MCF 10A (cell line): Measurements from ENCODE around the gene TMEM248. TPM values are rescaled to one million over a fixed set of nuclear protein-coding genes. Genes with fewer than 3 reads are reported as not detected.
"Not testable (repeated sequence)": the region's sequence is repeated elsewhere in the genome, so short reads cannot be mapped to it uniquely, and the experiment has no call there.

Experiments used
- BruUV-seq: library from RNA; stranded (reverse); fragments of 400-500 nt; replicated peaks from 2 replicates; lab custom pipeline; 2021; lab: Mats Ljungman, UMichigan
- CTCF ChIA-PET: fragments of 300-600 bp; sonication (Branson Sonifier 250); formaldehyde crosslinking; extraction: SDS; loops from one replicate; lab custom pipeline; 2021; ENCODE audit warnings: antibody characterized with exemption, inconsistent platforms; lab: Yijun Ruan, JAX
- POLR2A ChIA-PET: fragments of 300-600, 350-650 bp; sonication (Branson Sonifier 250); formaldehyde crosslinking; extraction: SDS; loops from one replicate; lab custom pipeline; 2020; ENCODE audit warnings: antibody characterized with exemption, inconsistent platforms; lab: Yijun Ruan, JAX
- DNase-seq: peaks from one replicate; pipeline ENCODE4 v3.0.0-alpha.2; 2018; ENCODE audit not compliant: unreplicated experiment
- H3K27ac Mint-ChIP-seq: one replicate; pipeline ENCODE4 v1.8.0; 2022; ENCODE audit warnings: mild to moderate bottlenecking, low read depth, mixed read lengths; ENCODE audit not compliant: unreplicated experiment
- H3K27me3 Mint-ChIP-seq: one replicate; pipeline ENCODE4 v1.8.0; 2022; ENCODE audit warnings: mixed read lengths; ENCODE audit not compliant: insufficient read depth, unreplicated experiment
- H3K36me3 Mint-ChIP-seq: one replicate; pipeline ENCODE4 v1.8.0; 2022; ENCODE audit warnings: mild to moderate bottlenecking, moderate library complexity, mixed read lengths; ENCODE audit not compliant: insufficient read depth, unreplicated experiment
- H3K4me1 Mint-ChIP-seq: one replicate; pipeline ENCODE4 v1.8.0; 2022; ENCODE audit warnings: mixed read lengths; ENCODE audit not compliant: insufficient read depth, unreplicated experiment
- H3K4me3 Mint-ChIP-seq: one replicate; pipeline ENCODE4 v1.8.0; 2022; ENCODE audit warnings: mild to moderate bottlenecking, moderate library complexity, mixed read lengths; ENCODE audit not compliant: unreplicated experiment
- H3K9me3 Mint-ChIP-seq: one replicate; pipeline ENCODE4 v1.8.0; 2022; ENCODE audit warnings: mixed read lengths; ENCODE audit not compliant: unreplicated experiment
- intact Hi-C: fragments of 100-400 bp; cut with micrococcal nuclease; formaldehyde crosslinking; loops from 2 replicates; pipeline ENCODE4 v1.14.1; 2022
- total RNA-seq: library from RNA; stranded (reverse); gene quantifications from 2 replicates; pipeline ENCODE4 v1.2.3, GENCODE V29; 2022
- TF ChIP-seq, protein P1 (sequence below): fragments of 200-600 bp; IDR thresholded peaks from one replicate; pipeline ENCODE4 v1.8.0; 2022; ENCODE audit warnings: antibody characterized with exemption, mild to moderate bottlenecking; ENCODE audit not compliant: unreplicated experiment

Gene TMEM248
- total RNA-seq, 1 experiment from 2014 or later, result 75.7 TPM

DNA sequence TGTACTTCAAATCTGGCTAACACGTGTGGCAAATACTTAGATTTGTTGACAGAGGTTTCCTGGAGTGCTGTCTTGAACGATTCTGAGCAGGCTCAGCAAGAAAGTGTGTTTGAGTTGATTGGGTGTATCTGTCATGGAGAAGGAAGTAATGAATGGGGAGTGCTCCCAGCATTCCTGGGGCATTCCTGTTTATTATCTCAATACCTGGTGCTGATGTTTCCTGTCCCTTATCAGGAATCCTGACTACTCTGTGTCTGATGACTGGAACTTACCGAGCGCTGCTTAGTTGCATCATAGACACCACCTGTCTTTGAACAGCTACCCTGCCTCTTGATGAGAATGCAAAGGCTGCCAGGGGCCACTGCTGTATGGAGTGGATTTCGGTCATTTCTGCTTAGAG is 41.0 kb upstream of the TMEM248 start:
- no peak for DNase-seq
- H3K27ac Mint-ChIP-seq, result no peak overlapping the region
- H3K4me3 Mint-ChIP-seq, result no peak overlapping the region
- peaks cover 26% of the 10 kb centered on the region for H3K36me3 Mint-ChIP-seq
- H3K27me3 Mint-ChIP-seq, result no peaks in the 10 kb centered on the region
- no peaks in the 10 kb centered on the region for H3K9me3 Mint-ChIP-seq
- ChIA-PET POLR2A (no interaction called here), CTCF (interaction anchor here (0.7 kb wide), 1 partner anchor 290 kb away, joined by 3 read pairs; no protein-coding TSS in a partner anchor)
- intact Hi-C loops, result no loop called here
- H3K4me1 Mint-ChIP-seq, result peaks cover 4% of the 10 kb centered on the region
- no TSS peak for BruUV-seq
- TF ChIP-seq, protein P1, sequence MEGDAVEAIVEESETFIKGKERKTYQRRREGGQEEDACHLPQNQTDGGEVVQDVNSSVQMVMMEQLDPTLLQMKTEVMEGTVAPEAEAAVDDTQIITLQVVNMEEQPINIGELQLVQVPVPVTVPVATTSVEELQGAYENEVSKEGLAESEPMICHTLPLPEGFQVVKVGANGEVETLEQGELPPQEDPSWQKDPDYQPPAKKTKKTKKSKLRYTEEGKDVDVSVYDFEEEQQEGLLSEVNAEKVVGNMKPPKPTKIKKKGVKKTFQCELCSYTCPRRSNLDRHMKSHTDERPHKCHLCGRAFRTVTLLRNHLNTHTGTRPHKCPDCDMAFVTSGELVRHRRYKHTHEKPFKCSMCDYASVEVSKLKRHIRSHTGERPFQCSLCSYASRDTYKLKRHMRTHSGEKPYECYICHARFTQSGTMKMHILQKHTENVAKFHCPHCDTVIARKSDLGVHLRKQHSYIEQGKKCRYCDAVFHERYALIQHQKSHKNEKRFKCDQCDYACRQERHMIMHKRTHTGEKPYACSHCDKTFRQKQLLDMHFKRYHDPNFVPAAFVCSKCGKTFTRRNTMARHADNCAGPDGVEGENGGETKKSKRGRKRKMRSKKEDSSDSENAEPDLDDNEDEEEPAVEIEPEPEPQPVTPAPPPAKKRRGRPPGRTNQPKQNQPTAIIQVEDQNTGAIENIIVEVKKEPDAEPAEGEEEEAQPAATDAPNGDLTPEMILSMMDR, result no peak

DNA sequence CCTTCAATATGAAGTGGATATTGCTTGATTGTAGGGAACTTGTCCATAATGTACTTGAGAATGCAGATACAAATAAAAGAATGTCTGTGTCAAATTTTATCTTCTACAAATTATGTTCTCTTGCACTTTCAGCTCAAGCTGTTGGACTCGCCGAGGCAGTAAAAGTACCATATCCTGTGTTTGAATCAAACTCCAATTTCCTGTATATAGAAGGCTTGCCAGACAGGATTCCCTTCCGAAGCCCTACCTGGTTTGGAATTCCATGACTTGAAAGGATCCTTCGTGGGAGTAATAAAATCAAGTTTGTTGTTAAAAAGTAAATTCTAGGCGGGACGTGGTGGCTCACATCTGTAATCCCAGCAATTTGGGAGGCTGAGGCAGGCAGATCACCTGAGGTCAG is 40.4 kb upstream of the TMEM248 start:
- H3K27me3 Mint-ChIP-seq, H3K4me1 Mint-ChIP-seq, DNase-seq, H3K27ac Mint-ChIP-seq, BruUV-seq, H3K9me3 Mint-ChIP-seq, intact Hi-C loops, H3K4me3 Mint-ChIP-seq: not testable (repeated sequence)
- CTCF ChIA-PET, result interaction anchor here (0.7 kb wide), 1 partner anchor 291 kb away, joined by 3 read pairs; no protein-coding TSS in a partner anchor
- H3K36me3 Mint-ChIP-seq, result peaks cover 26% of the 10 kb centered on the region
- POLR2A ChIA-PET, result interaction anchor here (1.2 kb wide), 1 partner anchor 12 kb away, joined by 3 read pairs; no protein-coding TSS in a partner anchor

DNA sequence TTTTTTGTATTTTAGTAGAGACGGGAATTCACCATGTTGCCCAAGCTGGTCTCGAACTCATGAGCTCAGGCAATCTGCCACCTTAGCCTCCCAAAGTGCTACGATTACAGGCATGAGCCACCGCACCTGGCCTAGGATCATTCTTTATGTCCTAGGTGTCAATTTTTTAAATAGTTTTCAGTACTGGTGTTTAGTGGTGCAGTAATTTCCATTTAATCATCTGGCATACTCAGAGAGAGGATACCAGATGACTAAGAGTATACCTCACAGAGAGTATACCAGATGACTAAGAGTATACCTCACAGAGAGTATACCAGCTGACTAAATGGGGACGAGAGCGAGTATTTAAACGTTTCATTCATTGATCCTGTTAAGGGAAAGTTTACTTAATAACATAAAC is 37.3 kb upstream of the TMEM248 start:
- CTCF ChIA-PET, result interaction anchor here (0.6 kb wide), 1 partner anchor 13 kb away, joined by 3 read pairs; no protein-coding TSS in a partner anchor
- peak; percentile 8 for DNase-seq
- Mint-ChIP-seq H3K27me3 (no peaks in the 10 kb centered on the region), H3K4me1 (peaks cover 4% of the 10 kb centered on the region), H3K36me3 (peaks cover 27% of the 10 kb centered on the region), H3K4me3 (no peak overlapping the region), H3K27ac (no peak overlapping the region), H3K9me3 (no peaks in the 10 kb centered on the region)
- TF ChIP-seq, protein P1, result no peak
- POLR2A ChIA-PET, result no interaction called here
- BruUV-seq, result no TSS peak
- intact Hi-C loops, result no loop called here

DNA sequence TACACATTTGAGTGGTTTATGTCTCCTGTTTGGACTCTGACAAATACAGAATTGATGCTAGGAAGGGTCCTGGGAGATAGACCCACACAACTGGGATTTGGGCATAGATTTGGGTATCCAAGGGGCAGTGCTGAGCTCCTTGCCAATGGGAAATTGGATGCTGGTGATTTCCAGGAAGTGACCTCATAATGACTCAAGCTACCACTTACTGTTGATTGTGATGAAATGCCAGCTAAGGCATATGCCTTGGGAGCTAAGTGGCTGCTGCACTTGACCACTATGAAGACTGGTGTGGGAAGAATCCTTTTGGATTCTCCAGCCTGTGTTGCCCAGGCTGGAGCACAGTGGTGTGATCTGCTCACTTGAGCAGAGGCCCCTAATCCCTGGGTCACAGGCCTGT is 36.5 kb upstream of the TMEM248 start:
- CTCF ChIA-PET, POLR2A ChIA-PET, H3K4me1 Mint-ChIP-seq, H3K4me3 Mint-ChIP-seq, H3K27ac Mint-ChIP-seq, H3K27me3 Mint-ChIP-seq, BruUV-seq, intact Hi-C loops, H3K9me3 Mint-ChIP-seq: not testable (repeated sequence)
- peaks cover 24% of the 10 kb centered on the region for H3K36me3 Mint-ChIP-seq
- DNase-seq, result peak; percentile 18

DNA sequence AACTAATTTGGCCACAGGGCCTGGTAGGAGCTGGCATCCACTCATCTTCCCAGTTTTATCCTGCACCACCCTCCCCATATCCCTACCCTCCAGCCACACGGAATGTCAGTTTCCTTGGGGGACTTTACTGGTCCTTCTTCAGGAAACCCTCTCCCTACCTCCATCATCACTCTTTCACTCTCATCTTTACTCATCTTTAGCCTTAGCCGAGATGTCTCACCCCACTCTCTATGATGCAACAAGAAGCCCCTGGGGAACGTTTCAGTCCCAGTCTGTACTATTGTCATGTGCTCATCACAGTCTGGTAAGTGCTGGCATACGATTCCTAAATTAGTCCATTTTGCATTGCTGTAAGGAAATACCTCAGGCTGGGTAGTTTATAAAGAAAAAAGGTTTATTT is 34.9 kb upstream of the TMEM248 start:
- Mint-ChIP-seq H3K4me1 (peaks cover 4% of the 10 kb centered on the region), H3K4me3 (no peak overlapping the region), H3K9me3 (no peaks in the 10 kb centered on the region), H3K36me3 (peaks cover 24% of the 10 kb centered on the region), H3K27ac (no peak overlapping the region), H3K27me3 (no peaks in the 10 kb centered on the region)
- ChIA-PET CTCF (no interaction called here), POLR2A (no interaction called here)
- no TSS peak for BruUV-seq
- intact Hi-C loops, result no loop called here
- TF ChIP-seq, protein P1, result no peak
- DNase-seq, result no peak

DNA sequence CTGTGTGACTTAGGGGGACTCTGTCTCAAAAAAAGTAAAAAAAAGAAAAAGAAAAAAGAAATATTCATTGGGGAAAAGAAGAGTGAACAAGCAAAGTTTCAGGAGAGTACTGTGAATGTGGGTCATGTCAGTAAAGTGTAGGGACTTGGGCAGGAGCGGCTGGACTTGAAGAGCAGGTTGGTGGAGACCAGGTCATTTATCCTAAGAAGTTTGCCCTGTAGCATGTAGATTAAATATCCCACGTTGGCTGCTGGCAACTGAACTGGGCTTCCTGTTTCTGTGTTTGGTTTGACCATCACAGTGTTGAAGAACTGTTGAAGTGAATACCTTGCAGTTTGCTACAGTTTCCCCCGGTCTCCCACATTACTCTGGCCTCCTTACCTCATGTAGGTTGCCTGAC is 32.8 kb upstream of the TMEM248 start:
- intact Hi-C loops, BruUV-seq, H3K4me3 Mint-ChIP-seq, H3K9me3 Mint-ChIP-seq, DNase-seq, H3K27ac Mint-ChIP-seq, CTCF ChIA-PET, H3K27me3 Mint-ChIP-seq, H3K4me1 Mint-ChIP-seq: not testable (repeated sequence)
- H3K36me3 Mint-ChIP-seq, result peaks cover 24% of the 10 kb centered on the region
- POLR2A ChIA-PET, result interaction anchor here (0.7 kb wide), 1 partner anchor 148 kb away, joined by 3 read pairs; the partner anchor contains the start of gene RABGEF1
